HG02884 (cell line): Measurements from ENCODE around the gene MUCL3.
"Not testable (repeated sequence)": the region's sequence is repeated elsewhere in the genome, so short reads cannot be mapped to it uniquely, and the experiment has no call there.

Experiments
- ATAC-seq: cut with Tn5 transposase; IDR thresholded peaks from one replicate; pipeline ENCODE4 v1.9.1; 2021; ENCODE audit warnings: mild to moderate bottlenecking, moderate library complexity; ENCODE audit not compliant: unreplicated experiment

The MUCL3 gene

DNA sequence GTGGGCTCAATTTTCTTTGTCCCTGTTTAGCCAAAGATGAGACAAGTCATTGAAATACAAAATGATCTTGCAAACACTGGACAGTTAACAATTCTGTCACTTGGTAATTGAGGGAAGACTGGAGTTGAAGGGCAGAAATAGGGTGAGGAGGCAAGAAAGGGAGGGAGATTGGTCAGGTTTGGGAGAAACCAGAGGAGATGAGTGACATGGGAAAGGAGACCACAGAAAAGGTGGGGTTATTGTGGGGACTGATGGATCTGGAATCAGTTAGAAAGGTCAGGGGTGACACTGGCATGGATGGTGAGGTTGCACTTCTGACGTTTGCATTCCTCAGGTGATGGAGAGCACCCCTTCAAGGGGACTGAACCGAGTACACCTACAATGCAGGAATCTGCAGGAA, 32.1 kb upstream of the MUCL3 start:
- ATAC-seq: no peak

DNA sequence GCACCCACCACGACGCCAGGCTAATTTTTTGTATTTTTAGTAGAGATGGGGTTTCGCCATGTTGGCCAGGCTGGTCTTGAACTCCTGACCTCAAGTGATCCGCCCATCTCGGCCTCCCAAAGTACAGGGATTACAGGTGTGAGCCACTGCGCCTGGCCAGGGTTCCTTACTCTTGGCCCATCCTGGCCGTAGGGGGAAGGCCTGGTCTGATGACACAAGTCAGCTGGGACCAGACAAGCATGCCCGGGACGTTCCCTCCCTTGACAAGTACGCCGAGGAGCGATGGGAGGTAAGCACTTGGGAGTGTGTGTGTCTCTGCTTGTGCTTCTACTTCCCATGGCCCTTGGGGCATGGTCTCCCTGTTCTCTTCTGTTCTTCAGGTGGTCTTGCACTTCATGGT, 30.3 kb upstream of the MUCL3 start:
- not testable (repeated sequence) for ATAC-seq

DNA sequence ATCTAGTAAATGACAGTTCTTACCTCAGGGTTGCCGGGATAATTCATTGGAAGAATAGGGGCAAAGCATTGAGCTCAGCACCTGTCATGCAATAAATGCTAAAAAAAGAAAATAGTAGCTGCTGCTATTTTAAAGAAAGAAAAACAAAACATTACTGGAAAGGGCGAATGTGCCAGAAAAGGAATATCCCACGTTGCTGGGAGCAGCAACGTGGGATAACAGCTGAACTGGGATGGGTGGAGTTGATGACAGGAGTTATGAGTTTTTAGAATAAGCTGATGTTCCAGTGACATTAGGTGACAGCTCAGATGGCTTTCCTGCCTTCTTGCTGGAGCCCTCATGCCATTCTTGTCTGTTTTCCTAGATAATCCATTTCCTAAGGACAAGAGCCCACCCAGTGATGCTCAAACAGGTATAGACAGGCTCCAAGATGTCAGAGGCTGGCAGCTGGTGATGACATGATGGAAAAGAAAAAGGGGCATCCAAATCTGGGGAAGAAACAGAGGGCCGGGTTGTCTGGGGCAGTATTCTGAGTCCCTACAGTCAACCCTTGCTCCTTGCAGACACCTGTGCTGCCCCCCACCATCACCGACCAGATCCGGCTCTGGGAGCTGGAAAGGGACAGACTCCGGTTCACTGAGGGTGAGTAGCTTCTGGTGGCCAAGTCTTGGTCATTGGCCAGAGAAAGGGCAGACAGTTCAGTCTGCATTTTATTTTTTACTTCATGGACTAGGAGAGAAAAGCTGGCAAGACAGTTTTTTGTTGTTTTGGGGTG, 27.8 kb upstream of the MUCL3 start:
- no peak for ATAC-seq

DNA sequence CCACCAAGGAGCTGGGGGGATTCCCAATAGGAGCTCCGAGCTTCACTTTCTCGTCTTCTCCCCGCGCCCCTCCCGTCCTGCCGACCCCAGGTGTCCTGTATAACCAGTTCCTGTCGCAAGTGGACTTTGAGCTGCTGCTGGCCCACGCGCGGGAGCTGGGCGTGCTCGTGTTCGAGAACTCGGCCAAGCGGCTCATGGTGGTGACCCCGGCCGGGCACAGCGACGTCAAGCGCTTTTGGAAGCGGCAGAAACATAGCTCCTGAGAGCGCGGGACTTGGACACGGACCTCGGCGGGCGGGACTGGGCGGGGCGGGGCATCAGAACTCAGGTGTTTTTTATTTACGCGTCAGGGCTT, 27.1 kb upstream of the MUCL3 start:
- ATAC-seq: no peak

- peak; percentile 70 for ATAC-seq
Measured at GRCh38 chr6:30914076-30914853, 26.5 kb upstream of the MUCL3 start, which contains the start of gene VARS2. Gene VARS2, plus strand, starts transcription at chr6:30914238. Its CDS starts 599 bp downstream, at chr6:30914837.

GRCh38 chr6:30914854-30915590, 25.8 kb upstream of the MUCL3 start:
- no peak for ATAC-seq

GRCh38 chr6:30915591-30915946, 25.2 kb upstream of the MUCL3 start:
- ATAC-seq: no peak

- no peak for ATAC-seq
Measured at GRCh38 chr6:30917041-30917440, 23.7 kb upstream of the MUCL3 start.

- no peak for ATAC-seq
Measured at GRCh38 chr6:30917487-30917886, 23.3 kb upstream of the MUCL3 start.

DNA sequence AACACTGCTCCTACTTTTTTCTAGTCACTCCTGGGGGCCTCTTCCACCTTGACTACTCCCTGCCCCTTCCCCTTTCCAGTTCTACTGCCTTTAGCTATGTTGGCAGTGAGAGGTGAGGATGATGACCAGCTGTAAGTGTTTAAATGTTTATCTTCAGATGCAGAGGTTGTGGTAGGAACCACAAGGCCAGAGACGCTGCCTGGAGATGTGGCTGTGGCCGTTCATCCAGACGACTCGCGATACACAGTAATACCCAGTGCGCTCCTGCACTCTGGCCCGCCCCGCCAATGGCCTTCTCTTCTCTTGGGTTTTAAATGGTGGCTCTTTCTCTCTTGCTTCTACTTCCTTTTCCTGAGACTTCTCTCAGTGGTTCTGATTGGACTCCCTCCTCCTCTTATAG, 22.1 kb upstream of the MUCL3 start:
- no peak for ATAC-seq

GRCh38 chr6:30922447-30922852, 18.3 kb upstream of the MUCL3 start:
- ATAC-seq: no peak

GRCh38 chr6:30924040-30924627, 16.6 kb upstream of the MUCL3 start:
- not testable (repeated sequence) for ATAC-seq

DNA sequence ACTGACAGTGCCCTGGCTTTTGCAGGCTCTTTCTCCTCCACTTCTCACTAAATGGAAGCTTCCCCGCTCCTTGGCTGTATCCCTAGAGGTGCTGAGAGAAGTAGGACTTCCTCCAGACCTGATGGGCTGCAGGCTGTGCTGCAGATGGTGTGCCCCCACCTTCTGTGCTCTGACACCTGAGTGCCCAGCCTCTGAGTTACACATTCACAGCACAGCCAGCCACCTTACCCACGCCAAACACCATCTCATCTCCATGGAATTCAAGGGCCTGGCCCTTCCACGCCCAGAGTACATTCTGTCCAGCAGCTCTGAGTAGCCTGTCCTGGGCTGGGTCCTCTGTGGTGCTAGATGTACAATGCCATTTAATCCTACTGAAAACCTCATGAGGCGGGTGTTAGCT, 14.1 kb upstream of the MUCL3 start:
- no peak for ATAC-seq

GRCh38 chr6:30927080-30927479, 13.7 kb upstream of the MUCL3 start:
- not testable (repeated sequence) for ATAC-seq

DNA sequence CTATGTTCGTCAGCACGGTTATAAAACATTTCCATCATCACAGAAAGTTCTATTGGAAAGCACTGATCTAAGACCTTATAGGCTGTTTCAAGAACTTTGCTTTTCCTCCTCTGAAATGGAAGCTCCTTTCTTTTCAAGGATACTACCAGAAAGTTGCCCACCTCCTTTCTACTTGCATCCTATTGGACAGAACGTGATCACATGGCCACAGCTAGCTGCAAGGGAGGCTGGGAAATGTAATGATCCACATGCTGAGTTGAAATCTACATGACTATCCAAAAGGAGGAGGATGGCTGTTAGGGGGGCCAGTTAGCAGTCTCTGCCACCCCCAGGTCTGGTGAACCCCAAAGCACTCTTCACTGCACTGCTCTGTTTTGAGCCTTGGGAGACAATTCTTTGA, 12.1 kb upstream of the MUCL3 start:
- no peak for ATAC-seq

GRCh38 chr6:30930506-30930905, 10.3 kb upstream of the MUCL3 start:
- no peak for ATAC-seq

GRCh38 chr6:30931272-30931671, 9.5 kb upstream of the MUCL3 start:
- ATAC-seq: no peak

- ATAC-seq: no peak
Measured at GRCh38 chr6:30931969-30932645, 8.7 kb upstream of the MUCL3 start, which contains the start of gene SFTA2. Gene SFTA2, minus strand, starts transcription at chr6:30932170. Its CDS starts 74 bp downstream, at chr6:30932096.

GRCh38 chr6:30932665-30933365, 8.0 kb upstream of the MUCL3 start:
- ATAC-seq: no peak

DNA sequence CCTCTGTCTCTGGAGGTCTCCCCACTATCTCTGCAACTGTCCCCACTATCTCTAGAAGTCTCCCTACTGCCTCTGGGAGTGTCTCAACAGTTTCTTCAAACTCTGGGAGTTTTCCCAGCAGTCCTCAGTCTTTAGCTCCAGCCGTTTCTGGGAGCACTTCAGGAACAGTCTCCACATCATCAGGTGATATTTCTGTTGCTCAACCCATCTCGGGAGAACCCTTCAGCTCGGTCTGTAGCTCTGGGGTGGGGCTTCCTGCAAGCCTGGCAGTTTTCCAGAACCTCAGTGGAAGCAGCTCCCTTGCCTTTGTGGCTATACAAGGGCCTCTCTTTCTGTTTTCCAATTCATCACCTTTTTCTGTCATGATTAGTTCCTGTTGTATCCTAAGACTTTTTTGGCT, 5.8 kb upstream of the MUCL3 start:
- no peak for ATAC-seq
